Muscle of arm (tissue), 12 donors: Measurements from ENCODE around the gene DCDC2. TPM values are rescaled to one million over a fixed set of nuclear protein-coding genes. Genes with fewer than 3 reads are reported as not detected.
"Not testable (repeated sequence)": the region's sequence is repeated elsewhere in the genome, so short reads cannot be mapped to it uniquely, and the experiment has no call there.

ENCODE experiments used
- DNase-seq: peaks from one replicate; pipeline ENCODE4 v3.0.0-alpha.2; 2013
- polyA plus RNA-seq, 12 donors: library from polyadenylated mRNA; unstranded; fragments of 120-200 nt; gene quantifications; one replicate each; pipeline ENCODE4 v1.2.1, GENCODE V29; 2013; ENCODE audit not compliant: insufficient read length in 12 of 12

The DCDC2 gene
- polyA plus RNA-seq, 12 donors: 0.05 to 0.78 (median 0.18) TPM; not detected in 2

DNA sequence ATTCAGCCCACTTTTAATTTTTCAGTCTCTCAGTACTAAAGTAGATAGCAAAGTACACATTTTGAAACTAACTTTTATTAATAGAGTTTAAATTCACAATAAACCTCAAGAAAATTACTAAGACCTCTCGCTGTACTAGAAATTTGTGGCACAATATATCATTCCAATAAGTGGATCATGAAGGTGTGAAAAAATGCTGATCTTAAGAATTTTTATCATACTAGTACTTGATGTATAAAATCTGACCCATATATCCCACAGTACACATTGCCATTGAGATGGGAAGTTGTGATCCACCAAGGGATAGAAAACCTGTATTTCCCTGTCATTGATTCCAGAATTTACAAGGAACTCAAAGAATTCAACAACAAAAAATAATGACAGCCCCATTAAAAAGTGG, 85.7 kb downstream of the DCDC2 start:
- DNase-seq: no peak

- no peak for DNase-seq
Observed at GRCh38 chr6:24270011-24270410, 87.8 kb downstream of the DCDC2 start.

GRCh38 chr6:24258214-24258613, 99.6 kb downstream of the DCDC2 start:
- not testable (repeated sequence) for DNase-seq

- DNase-seq: no peak
Observed at GRCh38 chr6:24257282-24257681, 100.6 kb downstream of the DCDC2 start.

GRCh38 chr6:24255676-24256075, 102.2 kb downstream of the DCDC2 start:
- no peak for DNase-seq

DNA sequence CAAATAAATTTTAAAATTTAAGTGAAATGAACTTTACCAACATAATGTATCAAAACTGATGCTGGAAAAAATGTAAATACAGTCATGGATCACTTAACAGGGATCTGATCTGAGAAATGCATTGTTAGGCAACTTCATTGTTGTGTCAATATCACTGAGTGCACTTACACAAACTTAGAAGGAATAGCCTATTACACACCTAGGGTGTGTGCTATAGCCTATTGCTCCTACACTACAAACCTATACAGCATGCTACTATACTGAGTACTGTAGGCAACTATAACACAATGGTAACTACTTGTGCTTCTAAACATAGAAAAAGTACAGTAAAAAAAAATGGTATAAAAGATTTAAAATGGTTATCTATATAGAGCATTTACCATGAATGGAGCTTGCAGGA, 104.5 kb downstream of the DCDC2 start:
- DNase-seq: no peak

- no peak for DNase-seq
Observed at GRCh38 chr6:24252280-24252679, 105.6 kb downstream of the DCDC2 start.

- no peak for DNase-seq
Observed at GRCh38 chr6:24251339-24251738, 106.5 kb downstream of the DCDC2 start.

GRCh38 chr6:24249926-24250325, 107.9 kb downstream of the DCDC2 start:
- DNase-seq: no peak

DNA sequence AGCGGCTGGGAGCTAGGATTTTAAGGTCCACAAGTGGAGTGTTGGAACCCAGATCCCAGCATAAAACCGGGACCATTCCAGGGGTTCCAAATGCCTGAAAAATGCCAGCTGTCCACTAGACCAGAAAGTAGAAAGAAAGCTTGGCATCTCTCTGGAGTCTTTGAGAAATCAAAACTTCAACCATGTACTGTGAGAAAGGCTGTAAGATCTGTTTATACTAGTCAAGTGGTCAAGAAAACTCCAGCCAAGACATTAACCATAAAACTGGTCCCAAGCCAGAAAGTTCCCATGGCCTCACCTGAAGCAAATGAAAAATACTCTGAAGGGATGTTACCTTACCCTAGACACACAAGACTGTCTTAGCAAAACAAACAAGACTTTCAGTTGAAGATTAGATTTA, 112.6 kb downstream of the DCDC2 start:
- DNase-seq: no peak

DNA sequence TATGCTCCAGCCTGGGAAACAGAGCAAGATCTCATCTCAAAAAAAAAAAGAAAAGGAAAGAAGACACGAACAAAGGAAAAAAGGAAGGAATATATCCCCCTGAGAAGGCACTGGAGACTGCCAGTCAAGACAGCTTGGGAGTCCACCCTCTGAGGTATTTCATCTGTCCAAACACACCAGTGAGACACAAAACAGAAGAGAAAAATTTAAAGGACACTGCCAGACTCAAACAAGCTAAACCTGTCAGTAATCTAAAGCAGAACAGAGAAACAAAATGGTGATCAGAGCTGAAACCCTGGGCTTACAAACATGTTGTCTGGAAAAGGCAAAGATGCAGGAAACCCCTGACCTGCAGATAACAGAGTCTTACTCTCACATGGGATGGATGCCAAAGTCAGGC, 114.9 kb downstream of the DCDC2 start:
- no peak for DNase-seq

DNA sequence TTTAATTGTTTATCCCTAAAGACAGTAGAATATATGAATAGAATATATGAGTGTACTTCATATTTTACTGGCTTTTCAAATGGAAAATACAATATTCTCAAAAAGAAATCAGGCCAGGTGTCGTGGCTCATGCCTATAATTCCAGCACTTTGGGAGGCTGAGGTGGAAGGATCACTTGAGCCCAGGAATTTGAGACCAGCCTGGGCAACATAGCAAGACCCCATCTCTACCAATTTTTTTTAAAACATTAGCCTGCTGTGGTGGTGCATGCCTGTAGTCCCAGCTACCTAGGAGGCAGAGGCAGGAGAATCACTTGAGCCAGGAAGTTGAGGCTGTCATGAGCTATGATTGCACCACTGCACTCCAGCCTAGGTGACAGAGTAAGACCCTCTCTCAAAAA, 116.1 kb downstream of the DCDC2 start:
- DNase-seq: not testable (repeated sequence)

GRCh38 chr6:24240943-24241342, 116.9 kb downstream of the DCDC2 start:
- DNase-seq: no peak

DNA sequence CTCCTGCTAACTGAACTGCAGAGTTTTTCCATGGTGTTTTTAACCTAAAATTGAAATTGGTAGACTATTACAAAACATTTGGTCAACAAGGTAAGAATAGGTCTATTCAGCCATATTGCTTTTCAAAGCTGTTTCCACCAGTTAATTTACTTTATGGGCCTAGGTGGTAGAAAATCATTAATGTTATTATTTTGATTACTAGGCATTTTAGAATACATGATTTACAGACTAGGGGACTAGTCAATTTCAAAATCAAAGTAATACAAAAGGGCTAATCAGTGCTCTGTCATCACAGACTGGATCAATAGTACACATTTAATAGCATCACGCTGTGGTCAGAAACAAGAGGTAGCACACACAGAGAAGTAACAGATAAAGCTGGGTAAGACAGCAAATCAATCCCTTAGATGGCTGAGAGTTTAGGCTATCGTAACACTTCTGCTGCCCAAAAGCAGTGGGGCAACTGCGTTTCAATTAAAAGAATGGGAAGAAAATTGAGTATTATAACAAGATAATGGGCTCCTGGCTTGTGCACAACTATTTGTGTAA, 117.4 kb downstream of the DCDC2 start:
- DNase-seq: no peak

GRCh38 chr6:24238700-24239099, 119.2 kb downstream of the DCDC2 start:
- DNase-seq: no peak

GRCh38 chr6:24236779-24237178, 121.1 kb downstream of the DCDC2 start:
- DNase-seq: not testable (repeated sequence)

GRCh38 chr6:24233813-24234442, 123.9 kb downstream of the DCDC2 start:
- DNase-seq: no peak

GRCh38 chr6:24231438-24231977, 126.4 kb downstream of the DCDC2 start:
- DNase-seq: no peak

DNA sequence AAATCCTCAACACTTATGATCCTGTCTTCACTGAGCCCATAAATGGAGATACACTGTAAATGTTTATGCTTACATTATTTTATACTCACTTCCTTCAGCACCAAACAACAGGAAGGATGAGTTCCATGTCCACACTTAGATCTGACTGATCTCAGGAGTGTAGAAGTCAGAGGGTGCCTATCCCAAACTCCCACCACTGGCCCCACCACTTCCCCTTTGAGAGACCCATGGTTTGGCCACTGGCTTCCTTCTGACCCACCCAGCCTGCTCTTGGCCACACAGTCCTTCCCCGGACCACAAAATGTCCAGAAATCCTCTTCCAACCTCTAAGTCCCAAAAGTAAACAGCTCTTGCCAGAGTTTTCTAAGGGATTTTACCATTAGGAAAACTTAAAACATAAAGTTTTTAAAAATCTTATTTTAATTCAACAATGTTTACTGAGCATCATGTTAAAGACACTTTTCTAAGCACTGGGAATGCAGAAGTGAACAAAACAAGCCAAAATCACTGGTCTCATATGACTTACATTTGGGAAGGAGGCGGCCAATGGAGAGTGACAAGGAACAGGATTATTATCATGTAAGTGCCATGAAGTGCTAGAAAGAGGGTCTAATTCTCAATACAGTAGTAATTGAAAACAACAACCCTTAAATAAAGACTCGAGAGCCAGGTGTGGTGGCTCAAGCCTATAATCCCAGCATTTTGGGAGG, 128.0 kb downstream of the DCDC2 start:
- no peak for DNase-seq

- DNase-seq: no peak
Observed at GRCh38 chr6:24228681-24229255, 129.1 kb downstream of the DCDC2 start.

GRCh38 chr6:24228123-24228522, 129.7 kb downstream of the DCDC2 start:
- no peak for DNase-seq

DNA sequence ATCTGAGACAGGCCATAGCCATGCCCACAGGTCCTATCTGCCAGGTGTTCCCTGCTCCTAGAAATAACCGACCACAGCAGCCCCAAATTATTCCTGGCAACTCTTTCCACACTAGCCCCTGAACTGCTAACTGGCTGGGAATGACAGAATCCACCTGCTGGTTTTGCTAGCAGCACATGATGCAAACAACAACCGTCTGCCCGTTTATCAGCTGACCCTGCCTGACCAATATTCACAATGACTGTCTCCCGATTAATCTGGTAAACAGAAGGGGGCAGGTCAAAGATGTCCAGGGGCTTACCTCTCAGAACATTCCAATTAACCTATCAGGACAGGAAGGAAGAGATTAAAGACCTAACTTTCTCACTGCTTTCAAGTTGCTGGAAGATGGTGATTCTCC, 130.3 kb downstream of the DCDC2 start:
- no peak for DNase-seq

DNA sequence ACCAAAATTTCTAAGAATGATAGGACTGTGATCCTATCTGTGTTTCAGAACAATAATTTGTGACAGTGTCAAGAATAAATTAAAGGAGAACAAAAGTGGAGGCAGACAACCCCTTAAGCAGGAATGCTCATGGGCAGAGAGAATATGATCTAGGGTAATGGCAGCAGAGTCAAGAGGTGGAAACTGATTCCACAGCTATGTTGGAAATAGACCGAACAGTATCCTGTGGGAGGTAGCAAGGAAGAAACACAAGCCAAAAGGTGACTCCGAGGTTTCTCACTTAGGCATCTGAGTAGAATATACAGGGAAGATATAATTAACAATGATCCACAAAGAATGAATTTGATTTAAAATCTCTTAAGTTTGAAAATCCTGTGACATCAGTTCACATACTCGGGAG, 131.3 kb downstream of the DCDC2 start:
- DNase-seq: no peak
